GM18526 (cell line): ENCODE results near the gene H6PD.

Experiments
- POLR2A ChIP-seq: IDR thresholded peaks from 3 replicates; pipeline ENCODE4 v1.6.1; 2011; ENCODE audit not compliant: insufficient read length; ENCODE audit errors: extremely low read depth

H6PD gene

DNA sequence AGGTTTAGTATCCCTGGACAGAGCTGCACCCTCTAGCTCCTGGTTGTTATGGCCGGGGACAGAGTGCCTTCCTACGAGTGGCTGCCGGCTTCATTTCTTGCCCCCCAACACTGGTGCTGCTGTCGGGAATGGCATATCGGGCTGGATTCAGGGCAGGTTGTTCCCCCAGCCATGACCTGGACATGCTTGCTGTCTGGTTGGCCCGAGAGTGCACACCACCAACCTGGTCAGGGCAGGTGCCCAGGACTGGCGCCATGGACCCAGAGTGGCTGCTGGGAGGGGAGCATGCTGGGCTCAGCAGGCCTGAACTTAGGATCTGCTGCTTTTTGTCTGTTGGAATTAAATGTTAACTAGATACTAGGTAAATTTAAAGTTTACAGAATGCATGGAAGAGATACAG, 21.8 kb downstream of the H6PD start:
- TF ChIP-seq POLR2A, result no peak

- TF ChIP-seq POLR2A, result no peak
These were observed 23.3 kb downstream of the H6PD start for GRCh38 chr1:9257851-9258250.

- TF ChIP-seq POLR2A, result no peak
These were observed 24.1 kb downstream of the H6PD start for GRCh38 chr1:9258629-9259028.

- no peak for TF ChIP-seq POLR2A
These were observed 25.6 kb downstream of the H6PD start for GRCh38 chr1:9260059-9260766.

DNA sequence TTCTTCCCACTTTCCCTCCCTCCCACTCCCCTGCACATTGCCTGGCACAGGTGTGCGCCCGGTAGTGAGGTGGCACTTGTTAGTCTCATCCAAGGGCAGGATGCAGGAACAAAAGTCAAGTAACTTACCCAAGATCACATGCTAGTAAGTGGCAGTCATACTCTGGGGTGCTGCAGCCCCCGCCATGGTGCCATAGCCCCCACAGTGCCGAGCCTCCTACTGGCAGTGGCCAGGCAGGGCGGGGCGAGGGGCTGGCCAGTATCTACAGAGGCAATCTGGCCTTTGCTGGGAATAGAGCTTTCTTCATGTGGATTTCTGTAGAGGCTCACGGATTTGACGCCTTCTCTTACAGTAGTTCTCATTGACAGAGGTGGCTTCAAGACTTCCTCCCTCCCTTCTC, 26.9 kb downstream of the H6PD start:
- TF ChIP-seq POLR2A, result no peak

- no peak for TF ChIP-seq POLR2A
These were observed 27.8 kb downstream of the H6PD start for GRCh38 chr1:9262096-9262986.

DNA sequence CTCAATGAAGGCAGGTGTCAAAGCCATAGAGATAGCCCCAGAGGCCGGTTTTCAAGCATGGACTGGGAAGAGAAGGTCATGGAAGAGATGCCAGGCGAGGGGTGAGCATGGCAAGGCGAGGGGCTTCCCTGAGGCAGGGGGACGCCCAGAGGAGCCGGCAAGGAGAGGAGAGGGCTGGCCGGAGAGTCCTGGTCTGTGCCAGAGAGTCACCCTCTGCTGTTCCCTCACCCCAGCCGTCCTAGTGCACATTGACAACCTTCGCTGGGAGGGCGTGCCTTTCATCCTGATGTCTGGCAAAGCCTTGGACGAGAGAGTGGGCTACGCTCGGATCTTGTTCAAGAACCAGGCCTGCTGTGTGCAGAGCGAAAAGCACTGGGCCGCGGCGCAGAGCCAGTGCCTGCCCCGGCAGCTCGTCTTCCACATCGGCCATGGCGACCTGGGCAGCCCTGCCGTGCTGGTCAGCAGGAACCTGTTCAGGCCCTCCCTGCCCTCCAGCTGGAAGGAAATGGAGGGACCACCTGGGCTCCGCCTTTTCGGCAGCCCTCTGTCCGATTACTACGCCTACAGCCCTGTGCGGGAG, 28.8 kb downstream of the H6PD start:
- no peak for TF ChIP-seq POLR2A

GRCh38 chr1:9263984-9264872, 29.7 kb downstream of the H6PD start:
- TF ChIP-seq POLR2A, result no peak

DNA sequence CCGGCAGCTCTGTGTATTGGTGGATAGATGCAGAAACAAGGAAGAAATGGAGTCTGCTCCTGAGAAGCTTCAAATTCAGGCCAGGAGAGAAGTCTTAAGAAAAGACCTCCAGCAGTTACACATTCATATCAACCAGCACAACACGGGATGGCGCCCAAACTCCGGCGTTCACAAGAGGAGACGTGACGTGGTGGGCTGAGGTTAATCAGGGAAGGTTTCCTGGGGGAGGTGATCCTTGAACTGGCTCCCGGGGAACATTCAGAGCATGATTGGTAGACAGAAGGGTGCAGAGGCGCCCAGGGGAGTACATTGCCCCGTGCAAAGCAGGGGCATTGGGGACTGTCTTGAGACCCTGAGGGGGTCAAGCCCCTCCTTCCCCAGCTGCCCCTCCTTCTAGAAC, 30.5 kb downstream of the H6PD start:
- no peak for TF ChIP-seq POLR2A

DNA sequence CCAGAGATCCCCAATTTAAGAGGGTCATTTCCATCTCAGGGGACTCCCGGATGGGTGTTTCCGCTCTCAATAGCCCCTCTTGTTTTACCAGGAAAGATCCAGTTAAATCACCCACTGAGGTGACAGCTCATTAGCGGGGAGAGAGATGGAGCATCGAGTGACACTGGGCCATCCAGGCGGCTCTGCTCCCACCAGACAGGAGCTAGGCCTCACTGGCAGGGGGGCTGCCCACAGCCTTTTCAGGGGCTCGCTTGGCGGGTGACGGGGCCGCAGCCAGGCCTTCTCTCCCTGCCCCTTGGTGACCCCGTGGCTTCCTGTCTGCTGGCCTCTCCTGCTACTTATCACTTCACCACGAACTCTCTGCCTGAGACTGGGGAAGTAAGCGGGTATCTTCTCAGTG, 31.4 kb downstream of the H6PD start:
- TF ChIP-seq POLR2A, result no peak

DNA sequence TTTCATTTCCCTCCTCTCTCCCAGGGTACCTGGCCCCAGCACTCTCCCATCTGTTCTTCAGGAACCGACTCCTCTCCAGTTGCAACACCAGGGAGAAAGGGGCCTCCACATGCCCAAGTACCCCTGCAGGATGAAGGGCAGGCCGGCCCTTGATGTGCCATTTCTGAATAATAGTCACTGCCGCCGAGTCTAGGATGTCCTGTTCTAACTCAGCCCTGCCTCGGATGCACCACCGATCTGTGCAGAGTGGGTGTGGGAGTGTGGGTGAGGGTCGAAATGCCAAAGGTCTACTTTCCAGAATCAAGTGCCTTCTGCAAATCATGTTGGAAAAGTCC, 32.7 kb downstream of the H6PD start:
- no peak for TF ChIP-seq POLR2A

DNA sequence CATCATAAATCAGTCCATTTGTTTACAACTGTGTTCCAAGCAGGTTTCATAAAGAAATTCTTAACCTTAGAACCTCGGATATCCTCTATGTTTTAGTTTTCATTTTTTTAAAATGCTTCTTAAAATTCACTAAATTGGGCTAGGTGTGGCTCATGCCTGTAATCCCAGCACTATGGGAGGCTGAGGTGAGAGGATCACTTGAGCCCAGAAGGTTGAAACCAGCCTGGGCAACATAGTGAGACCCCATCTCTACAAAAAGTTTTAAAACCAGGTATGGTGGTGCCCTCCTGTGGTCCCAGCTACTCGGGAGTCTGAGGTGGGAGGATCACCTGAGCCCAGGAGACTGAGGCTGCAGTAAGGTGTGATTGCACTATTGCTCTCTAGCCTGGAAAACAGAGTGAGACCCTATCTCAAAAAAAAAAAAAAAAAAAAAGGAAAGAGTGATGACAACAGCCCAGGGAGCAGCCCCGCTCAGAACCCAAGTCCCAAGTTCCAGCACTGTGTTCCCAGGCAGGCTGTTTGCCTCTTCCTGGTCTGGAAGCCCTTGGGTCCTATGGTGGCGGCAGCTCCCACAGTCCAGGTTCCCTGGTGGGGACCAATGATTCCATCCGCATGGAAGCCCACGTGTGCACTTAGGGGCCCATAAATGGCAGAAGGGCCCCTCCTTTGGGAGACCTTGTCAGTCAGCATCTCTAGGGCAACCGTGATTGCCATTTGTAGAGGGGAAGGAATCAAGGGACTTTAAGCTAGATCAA, 33.4 kb downstream of the H6PD start:
- TF ChIP-seq POLR2A, result no peak

- no peak for TF ChIP-seq POLR2A
These were observed 34.5 kb downstream of the H6PD start for GRCh38 chr1:9269078-9269501.

DNA sequence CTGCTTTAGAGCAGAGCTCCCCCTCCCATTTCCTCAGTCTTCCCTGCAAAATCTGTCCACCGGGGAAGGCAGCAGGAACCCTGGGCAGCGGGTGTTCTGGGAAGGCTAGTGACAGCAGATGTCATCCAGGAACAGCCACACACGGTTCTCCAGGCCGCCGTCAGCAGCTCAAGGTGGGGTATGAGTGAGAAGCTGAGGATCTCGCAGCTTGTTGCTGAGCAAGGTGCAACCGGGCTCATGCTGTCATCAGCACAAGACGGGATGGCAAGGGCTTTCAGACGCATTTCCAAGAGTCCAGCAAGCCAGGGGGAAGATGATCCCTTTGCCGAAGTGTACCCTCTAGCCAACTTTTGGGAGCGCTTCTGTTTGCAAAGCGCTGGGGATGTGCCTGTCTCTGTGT, 35.1 kb downstream of the H6PD start:
- no peak for TF ChIP-seq POLR2A
